GM23338 (cell line): ENCODE data around the gene FN3K. TPM values are rescaled to one million over a fixed set of nuclear protein-coding genes. Genes with fewer than 3 reads are reported as not detected.

Experiments
- ATAC-seq: fragments of 200-7000 bp; cut with Tn5 transposase; 3 replicates; pipeline ENCODE4 v1.9.1; 2020
- DNase-seq: peaks from one replicate; pipeline ENCODE4 v3.0.0-alpha.2; 2015; ENCODE audit warnings: low spot score
- H2AFZ ChIP-seq: fragments of 200-600 bp; sonication (generic); 2 replicates; pipeline ENCODE4 v1.8.0; 2016; ENCODE audit warnings: antibody characterized with exemption, mild to moderate bottlenecking, moderate library complexity
- H3F3A ChIP-seq: fragments of 200-600 bp; sonication (generic); replicated peaks from 2 replicates; pipeline ENCODE4 v1.8.0; 2017; ENCODE audit warnings: antibody characterized with exemption, mixed run types, low read depth
- H3K27ac ChIP-seq: fragments of 200-600 bp; sonication (generic); 2 replicates; pipeline ENCODE4 v1.6.1; 2016; ENCODE audit warnings: low read depth
- H3K27me3 ChIP-seq: fragments of 200-600 bp; sonication (generic); 2 replicates; pipeline ENCODE4 v1.8.0; 2016; ENCODE audit warnings: mild to moderate bottlenecking, mixed run types, moderate library complexity; ENCODE audit not compliant: insufficient read depth
- H3K36me3 ChIP-seq: fragments of 200-600 bp; sonication (generic); 2 replicates; pipeline ENCODE4 v1.8.0; 2016; ENCODE audit warnings: mild to moderate bottlenecking; ENCODE audit not compliant: insufficient read depth
- H3K4me1 ChIP-seq: fragments of 200-600 bp; sonication (generic); 2 replicates; pipeline ENCODE4 v1.8.0; 2016; ENCODE audit warnings: mild to moderate bottlenecking, moderate library complexity; ENCODE audit not compliant: insufficient read depth
- H3K4me2 ChIP-seq: fragments of 200-600 bp; sonication (generic); 2 replicates; pipeline ENCODE4 v1.7.1; 2017; ENCODE audit warnings: mixed run types
- H3K4me3 ChIP-seq: fragments of 200-600 bp; sonication (generic); 2 replicates; pipeline ENCODE4 v1.6.1; 2016; ENCODE audit warnings: mixed run types
- H3K79me2 ChIP-seq: fragments of 200-600 bp; sonication (generic); replicated peaks from 2 replicates; pipeline ENCODE4 v1.8.0; 2017; ENCODE audit warnings: mild to moderate bottlenecking; ENCODE audit not compliant: insufficient read depth
- H3K9me2 ChIP-seq: fragments of 200-600 bp; sonication (generic); 2 replicates; pipeline ENCODE4 v1.8.0; 2017; ENCODE audit not compliant: insufficient read depth
- H4K20me1 ChIP-seq: fragments of 200-600 bp; sonication (generic); replicated peaks from 2 replicates; pipeline ENCODE4 v1.8.0; 2017; ENCODE audit warnings: mild to moderate bottlenecking; ENCODE audit not compliant: insufficient read depth
- H3K27ac Mint-ChIP-seq: 2 replicates; pipeline ENCODE4 v1.8.0; 2020; ENCODE audit warnings: inconsistent platforms, mild to moderate bottlenecking, moderate library complexity, mixed read lengths
- H3K27me3 Mint-ChIP-seq: 3 replicates; pipeline ENCODE4 v1.8.0; 2022; ENCODE audit warnings: low read depth, mild to moderate bottlenecking, moderate library complexity, mixed read lengths, inconsistent platforms; ENCODE audit not compliant: insufficient read depth, poor library complexity
- H3K36me3 Mint-ChIP-seq: 3 replicates; pipeline ENCODE4 v1.8.0; 2021; ENCODE audit warnings: low read depth, mild to moderate bottlenecking, inconsistent platforms, moderate library complexity, mixed read lengths
- H3K4me1 Mint-ChIP-seq: 3 replicates; pipeline ENCODE4 v1.8.0; 2020; ENCODE audit warnings: mild to moderate bottlenecking, inconsistent platforms, mixed read lengths
- H3K4me3 Mint-ChIP-seq: 3 replicates; pipeline ENCODE4 v1.8.0; 2021; ENCODE audit warnings: moderate library complexity, mild to moderate bottlenecking, inconsistent platforms, mixed read lengths
- H3K9me3 Mint-ChIP-seq: 3 replicates; pipeline ENCODE4 v1.8.0; 2020; ENCODE audit warnings: moderate library complexity, mild to moderate bottlenecking, inconsistent platforms, mixed read lengths
- CREB1 ChIP-seq: fragments of 250-450 bp; sonication (Bioruptor Pico); IDR thresholded peaks from 2 replicates; pipeline ENCODE4 v1.5.0; 2020; ENCODE audit warnings: low read depth, mild to moderate bottlenecking, moderate library complexity
- CTCF ChIP-seq, 2 experiments: fragments of 200-600 bp in 1 of 2; sonication (generic) in 1 of 2; conservative IDR thresholded peaks; 2 replicates each; pipeline versions ENCODE4 v1.5.1 to v1.6.1; 2016 to 2017; ENCODE audit warnings: antibody characterized with exemption in 2 of 2, low read depth in 2 of 2, mild to moderate bottlenecking in 2 of 2, moderate library complexity in 1 of 2
- ETS1 ChIP-seq: IDR thresholded peaks from 2 replicates; pipeline ENCODE4 v1.6.1; 2016; ENCODE audit warnings: antibody characterized with exemption
- EZH2 ChIP-seq: fragments of 200-600 bp; sonication (generic); IDR thresholded peaks from one replicate; pipeline ENCODE4 v1.8.0; 2017; ENCODE audit warnings: antibody characterized with exemption, mild to moderate bottlenecking, low read depth; ENCODE audit not compliant: unreplicated experiment
- EZH2phosphoT487 ChIP-seq: fragments of 200-600 bp; sonication (generic); IDR thresholded peaks from one replicate; pipeline ENCODE4 v1.8.1; 2018; ENCODE audit warnings: antibody characterized with exemption; ENCODE audit not compliant: unreplicated experiment
- JUNB ChIP-seq: IDR thresholded peaks from one replicate; pipeline ENCODE4 v1.6.1; 2016; ENCODE audit warnings: antibody characterized with exemption; ENCODE audit not compliant: unreplicated experiment
- POLR2AphosphoS5 ChIP-seq: IDR thresholded peaks from 2 replicates; pipeline ENCODE4 v1.6.1; 2016; ENCODE audit warnings: antibody characterized with exemption, low read depth
- REST ChIP-seq: IDR thresholded peaks from one replicate; pipeline ENCODE4 v1.6.1; 2018; ENCODE audit warnings: antibody characterized with exemption; ENCODE audit not compliant: unreplicated experiment
- ZNF114 ChIP-seq: fragments of 250-450 bp; sonication (Bioruptor Pico); IDR thresholded peaks from 2 replicates; pipeline ENCODE4 v1.5.0; 2020; ENCODE audit warnings: mild to moderate bottlenecking, moderate library complexity
- ZNF331 ChIP-seq: fragments of 250-450 bp; sonication (Bioruptor Pico); IDR thresholded peaks from 2 replicates; pipeline ENCODE4 v1.5.0; 2020; ENCODE audit warnings: low read depth, mild to moderate bottlenecking, moderate library complexity
- ZNF462 ChIP-seq: fragments of 250-450 bp; sonication (Bioruptor Pico); IDR thresholded peaks from 2 replicates; pipeline ENCODE4 v1.5.0; 2020; ENCODE audit warnings: mild to moderate bottlenecking, moderate library complexity
- polyA plus RNA-seq: library from polyadenylated mRNA; unstranded; fragments of >200 nt; fragmentation: Nextera tagmentation; extraction: Ambion mirVana; gene quantifications from 2 replicates; pipeline ENCODE4 v1.2.1, GENCODE V29; 2016
- total RNA-seq: library from RNA; depleted of rRNA; stranded (reverse); fragments of >200 nt; shearing (Covaris generic); gene quantifications from 2 replicates; pipeline ENCODE4 v1.2.3, GENCODE V29; 2014

The FN3K gene
- total and polyA plus RNA-seq, 2 experiments from 2014 or later = 5.3 to 12.9 TPM

GRCh38 chr17:82693168-82693867, 42.1 kb upstream of the FN3K start:
- TF ChIP-seq ZNF331 (CRISPR knock-in tag) (no peak), POLR2AphosphoS5 (no peak), CTCF (conservative IDR thresholded peaks at IDR 0.05; ENCODE audit: low read depth in 2 of 2) (no peak), EZH2 (no peak), REST (no peak), CREB1 (no peak), ETS1 (no peak), EZH2phosphoT487 (no peak), ZNF114 (CRISPR knock-in tag) (no peak), JUNB (no peak), ZNF462 (CRISPR knock-in tag) (no peak)
- Mint-ChIP-seq H3K27me3 (peaks cover 21% of the 10 kb centered on the region), H3K4me3 (no peak overlapping the region), H3K4me1 (no peaks in the 10 kb centered on the region; the same call in 2 of the 3 replicates), H3K9me3 (no peaks in the 10 kb centered on the region; the same call in 2 of the 3 replicates), H3K27ac (no peak overlapping the region), H3K36me3 (no peaks in the 10 kb centered on the region)
- Histone ChIP-seq H3K9me2 (no peaks in the 10 kb centered on the region), H3K4me1 (no peaks in the 10 kb centered on the region), H3F3A (no peaks in the 10 kb centered on the region), H3K27ac (no peak overlapping the region), H3K79me2 (no peaks in the 10 kb centered on the region), H3K4me3 (no peak overlapping the region), H3K27me3 (peaks cover 27% of the 10 kb centered on the region), H4K20me1 (no peaks in the 10 kb centered on the region), H3K36me3 (no peaks in the 10 kb centered on the region), H3K4me2 (no peak overlapping the region), H2AFZ (no peak overlapping the region)
- no peak for DNase-seq
- ATAC-seq = no peak
